Smooth muscle cell of the brain vasculature (primary cell): ENCODE measurements around the gene FSD1.
"Not testable (repeated sequence)": the region's sequence is repeated elsewhere in the genome, so short reads cannot be mapped to it uniquely, and the experiment has no call there.

Experiments
- DNase-seq: peaks from one replicate; pipeline ENCODE4 v3.0.0-alpha.2; 2012; ENCODE audit warnings: low read depth, low spot score

Gene FSD1

DNA sequence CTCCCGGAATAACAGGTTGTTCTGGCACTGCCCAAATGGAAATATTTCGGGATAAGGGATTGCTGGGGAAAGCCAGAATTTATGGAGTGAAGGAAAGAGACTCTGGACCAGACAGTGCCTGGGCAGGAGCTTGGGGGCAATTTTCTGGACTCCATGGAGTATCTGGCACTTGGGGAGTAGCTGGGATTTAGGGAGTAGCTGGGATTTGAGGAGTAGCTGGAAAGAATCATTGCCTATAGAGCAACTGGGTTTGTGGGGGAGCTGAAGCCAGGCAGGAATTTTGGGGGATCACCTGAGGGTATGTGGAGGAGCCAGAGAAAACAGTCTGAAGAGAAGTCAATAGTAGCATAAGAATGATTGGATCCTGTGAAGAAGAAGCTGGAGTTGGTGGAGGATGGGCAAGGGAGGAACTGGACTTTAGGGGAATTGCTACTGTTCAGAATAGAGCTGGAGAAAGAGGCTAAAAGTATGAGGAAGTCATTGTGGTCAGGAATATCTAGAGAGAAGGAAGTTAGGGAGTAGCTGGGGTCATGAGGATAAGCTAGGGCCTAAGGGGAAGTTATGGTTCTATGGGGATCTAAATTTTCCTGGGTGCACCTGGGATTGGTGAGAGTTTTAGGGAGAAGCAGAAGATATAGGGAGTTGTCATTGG lies 14.8 kb downstream of the FSD1 start:
- DNase-seq, result no peak

DNA sequence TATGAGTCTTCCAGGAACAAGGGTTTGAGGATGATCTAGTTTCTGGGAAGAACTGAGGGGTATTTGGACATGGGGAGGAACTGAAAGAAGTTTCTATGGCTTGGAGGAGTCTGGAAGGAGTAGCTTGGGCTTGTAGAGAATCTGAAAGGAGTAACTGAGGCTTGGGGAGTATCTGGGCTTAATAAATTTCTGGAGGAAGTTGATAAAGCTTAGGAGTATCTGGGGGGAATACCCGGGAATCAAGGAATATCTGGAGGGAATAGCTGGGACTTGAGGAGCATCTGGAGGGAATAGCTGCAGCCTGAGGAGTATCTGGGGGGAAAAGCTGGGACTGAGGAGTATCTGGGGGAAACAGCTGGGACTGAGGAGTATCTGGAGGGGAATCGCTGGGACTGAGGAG lies 16.0 kb downstream of the FSD1 start:
- no peak for DNase-seq

DNA sequence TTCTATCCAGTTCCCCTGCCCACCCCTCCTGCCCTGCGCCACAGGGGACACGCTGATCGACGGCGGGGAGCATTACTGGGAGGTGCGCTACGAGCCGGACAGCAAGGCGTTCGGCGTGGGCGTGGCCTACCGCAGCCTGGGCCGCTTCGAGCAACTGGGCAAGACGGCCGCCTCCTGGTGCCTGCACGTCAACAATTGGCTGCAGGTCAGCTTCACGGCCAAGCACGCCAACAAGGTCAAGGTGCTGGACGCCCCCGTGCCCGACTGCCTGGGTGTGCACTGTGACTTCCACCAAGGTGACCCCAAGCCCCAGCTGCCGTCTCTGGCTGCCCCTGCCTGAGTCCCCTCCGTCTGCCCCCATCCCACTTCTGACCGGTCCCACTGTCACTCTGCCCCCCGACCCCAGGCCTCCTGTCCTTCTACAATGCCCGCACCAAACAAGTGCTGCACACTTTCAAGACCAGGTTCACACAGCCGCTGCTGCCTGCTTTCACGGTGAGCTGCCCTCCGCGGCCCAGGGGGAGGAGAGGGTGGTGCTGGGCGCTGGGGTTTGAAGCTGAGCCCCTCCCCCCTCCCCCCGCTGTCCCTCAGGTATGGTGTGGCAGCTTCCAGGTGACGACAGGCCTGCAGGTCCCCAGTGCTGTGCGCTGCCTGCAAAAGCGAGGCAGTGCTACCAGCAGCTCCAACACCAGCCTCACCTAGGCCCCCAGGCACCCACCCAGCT lies 18.7 kb downstream of the FSD1 start:
- DNase-seq, result no peak

DNA sequence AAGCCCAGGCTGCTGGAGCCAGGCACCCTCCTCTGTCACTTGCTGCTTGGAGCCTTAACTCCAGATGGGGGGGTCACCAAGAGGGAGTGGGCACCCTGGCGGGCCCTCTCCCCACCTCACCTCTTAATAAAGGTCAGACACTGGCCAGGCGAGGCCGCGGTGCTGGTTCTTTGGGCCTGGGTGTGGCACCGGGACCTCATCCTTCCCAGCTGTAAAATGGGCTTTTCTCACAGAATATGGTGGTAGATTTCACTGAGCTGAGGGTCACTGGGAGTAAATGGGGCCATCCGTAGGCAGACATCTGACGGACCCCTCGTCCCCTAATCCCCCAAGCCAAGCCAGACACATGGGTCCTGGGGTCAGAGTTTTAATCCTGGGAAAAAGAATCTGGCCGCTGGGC lies 19.3 kb downstream of the FSD1 start:
- DNase-seq, result no peak

DNA sequence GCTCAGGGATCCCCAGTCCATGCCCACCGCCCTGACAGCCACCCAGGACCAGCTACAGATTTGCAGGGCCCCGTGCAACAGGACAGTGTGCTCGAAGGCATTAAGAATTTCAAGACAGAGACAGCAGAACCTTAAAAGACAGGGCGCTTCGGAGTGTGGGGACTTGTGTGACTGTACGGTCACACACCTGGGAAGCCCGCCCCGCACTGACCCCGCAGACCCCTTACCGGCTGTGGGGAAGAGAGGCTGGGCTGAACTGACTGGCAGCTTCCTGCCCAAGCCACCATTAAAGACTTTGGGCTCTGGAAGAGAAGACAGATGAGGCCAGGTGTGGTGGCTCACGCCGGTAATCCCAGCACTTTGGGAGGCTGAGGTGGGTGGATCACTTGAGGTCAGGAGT lies 19.8 kb downstream of the FSD1 start:
- no peak for DNase-seq

DNA sequence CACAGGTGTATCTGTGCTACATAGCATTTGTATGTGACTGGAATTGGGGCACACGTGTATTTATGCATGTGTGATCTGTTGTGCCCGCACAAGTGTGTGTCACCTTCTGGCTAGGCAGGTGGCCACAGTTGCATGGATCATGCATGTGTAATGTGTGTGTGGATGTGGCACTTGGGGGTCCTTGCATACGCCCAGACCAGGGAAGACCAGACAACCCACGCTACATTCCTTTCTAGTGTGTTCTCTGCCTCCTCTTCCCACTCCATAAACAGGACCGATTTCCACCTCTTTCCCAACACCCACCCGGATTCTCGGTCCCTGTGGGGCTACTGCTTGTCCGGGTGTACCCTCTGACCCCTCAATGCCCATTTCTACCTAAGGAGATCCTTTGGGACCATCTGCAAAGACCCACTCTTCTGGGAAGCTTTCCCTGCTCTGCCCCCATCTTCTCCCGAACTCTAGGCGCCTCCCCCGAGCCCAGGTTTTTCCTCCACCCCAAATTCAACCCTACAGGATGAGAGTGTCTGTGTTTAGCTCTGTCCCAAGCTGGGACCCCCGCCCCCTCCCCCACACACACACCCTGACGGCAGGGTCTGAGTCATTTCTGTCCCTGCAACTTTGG lies 21.9 kb downstream of the FSD1 start:
- no peak for DNase-seq

DNA sequence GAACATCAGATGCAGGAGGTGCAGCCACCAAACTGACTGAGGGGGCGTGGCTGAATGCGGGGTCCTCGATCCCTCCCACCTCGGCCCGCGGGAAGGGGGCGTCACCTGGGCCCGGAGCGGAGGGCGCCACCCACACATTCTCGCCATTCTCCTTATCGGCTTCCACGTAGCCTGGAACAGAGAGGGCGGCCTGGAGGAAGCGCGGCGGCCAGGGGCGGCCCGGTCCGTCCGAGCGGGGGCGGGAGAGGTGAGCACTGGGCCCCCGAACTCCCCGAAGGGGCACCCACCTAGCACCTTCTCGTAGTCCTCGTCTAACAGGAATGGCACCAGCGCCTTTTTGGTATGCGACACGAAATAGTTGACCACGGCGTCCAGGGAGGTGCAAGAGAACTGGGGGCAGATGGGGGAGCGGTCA lies 22.4 kb downstream of the FSD1 start:
- DNase-seq, result no peak

DNA sequence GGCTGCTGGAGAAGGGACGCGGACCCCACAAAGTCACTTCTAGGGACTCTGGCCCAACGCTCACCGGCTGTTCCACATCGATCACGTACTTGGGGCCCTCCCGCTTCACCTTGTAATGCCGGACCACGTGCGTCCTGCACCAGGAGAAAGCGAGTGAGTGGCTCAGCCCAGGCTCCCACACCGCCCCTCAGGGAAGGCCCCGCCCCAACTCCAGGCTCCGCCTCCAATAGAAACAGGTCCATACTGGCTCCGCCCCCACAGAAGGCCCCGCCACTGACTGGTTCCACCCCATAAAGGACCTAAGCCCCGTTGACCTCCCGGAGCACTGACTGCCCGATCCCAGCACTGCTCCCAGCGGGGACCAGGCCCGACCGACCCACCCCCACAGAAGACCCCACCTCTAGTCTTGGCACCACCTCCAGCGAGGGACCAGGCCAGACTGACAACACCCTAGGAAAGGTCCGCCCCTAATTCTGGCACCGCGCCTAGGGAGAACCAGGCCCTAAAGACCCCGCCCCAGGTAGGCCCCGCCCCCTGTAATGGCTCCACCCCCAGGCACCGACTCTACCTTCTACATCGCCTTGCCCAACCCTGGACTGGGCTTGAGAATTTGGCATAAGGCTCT lies 23.0 kb downstream of the FSD1 start:
- no peak for DNase-seq

DNA sequence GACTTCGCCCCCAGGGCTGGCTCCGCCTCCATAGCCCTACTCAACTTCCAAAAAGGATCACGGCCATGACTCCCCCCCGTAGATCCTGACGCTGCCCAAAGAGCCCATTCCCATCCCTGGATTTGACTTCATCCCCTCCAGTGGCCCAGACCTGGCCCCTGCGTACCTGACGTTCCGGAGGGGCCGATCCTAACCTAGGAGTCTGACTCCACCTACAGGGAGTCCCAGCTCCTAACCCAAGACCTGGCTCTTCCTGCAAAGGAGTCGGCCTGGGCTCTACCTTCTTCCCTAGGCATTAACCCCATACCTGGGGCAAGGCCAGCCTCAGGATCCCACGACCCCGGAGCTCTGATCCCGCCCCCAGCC lies 23.5 kb downstream of the FSD1 start:
- no peak for DNase-seq

DNA sequence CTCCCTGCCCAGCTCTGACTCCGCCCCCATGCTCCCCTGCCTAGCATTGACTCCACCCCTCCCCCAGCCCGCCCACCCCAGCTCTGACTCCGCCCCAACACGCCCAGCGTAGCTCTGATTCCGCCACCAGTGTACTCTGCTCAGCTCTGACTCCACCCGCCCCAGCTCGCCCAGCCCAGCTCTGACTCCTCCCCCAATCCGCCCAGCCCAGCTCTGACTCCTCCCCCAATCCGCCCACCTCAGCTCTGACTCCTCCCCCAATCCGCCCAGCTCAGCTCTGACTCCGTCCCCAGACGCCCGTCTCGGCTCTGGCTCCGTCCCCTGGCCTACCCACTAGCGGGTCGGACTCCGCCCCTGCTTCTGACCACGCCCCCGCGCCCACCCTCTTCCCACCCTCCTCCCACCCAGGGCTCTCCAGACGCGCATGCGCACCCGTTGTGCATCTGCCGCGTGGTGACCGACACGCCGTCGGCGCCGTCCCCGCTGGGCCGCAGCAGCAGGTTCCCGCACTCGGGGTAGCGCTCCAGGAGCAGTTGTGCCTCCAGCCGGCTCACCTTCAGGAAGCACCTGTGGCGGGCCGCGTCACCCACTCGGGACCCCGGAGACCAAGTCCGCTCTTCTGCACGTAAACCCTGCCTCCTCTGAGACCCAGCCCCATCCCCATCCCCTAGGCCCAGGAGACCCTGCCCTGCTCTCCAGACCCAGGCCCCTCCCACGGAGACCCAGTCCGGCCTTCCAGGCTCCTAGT lies 24.0 kb downstream of the FSD1 start:
- peak; percentile 91 for DNase-seq

DNA sequence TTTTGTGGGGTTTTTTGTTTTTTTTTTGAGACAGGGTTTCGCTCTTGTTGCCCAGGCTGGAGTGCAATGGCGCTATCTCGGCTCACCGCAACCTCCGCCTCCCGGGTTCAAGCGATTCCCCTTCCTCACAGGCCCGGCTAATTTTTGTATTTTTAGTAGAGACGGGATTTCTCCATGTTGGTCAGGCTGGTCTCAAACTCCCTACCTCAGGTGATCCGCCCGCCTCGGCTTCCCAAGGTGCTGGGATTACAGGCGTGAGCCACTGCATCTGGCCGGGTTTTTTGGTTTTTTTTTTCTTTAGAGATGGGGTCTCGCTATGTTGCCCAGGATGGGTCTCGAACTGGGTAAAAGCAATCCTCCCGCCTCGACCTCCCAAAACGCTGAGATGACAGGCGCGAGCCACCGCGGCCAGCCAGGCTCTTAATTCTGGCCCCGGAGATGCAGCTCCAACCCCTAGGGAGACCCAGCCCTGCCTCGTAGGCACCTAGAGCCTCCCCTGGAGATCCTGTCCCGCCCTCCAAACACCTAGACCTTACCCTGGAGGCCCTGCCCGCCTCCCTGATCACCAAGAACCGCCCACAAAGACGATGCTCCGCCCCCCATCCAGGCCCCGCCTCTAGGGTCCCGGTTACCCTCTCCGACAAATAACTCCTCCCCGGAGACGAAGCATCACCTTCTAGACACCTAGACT lies 24.7 kb downstream of the FSD1 start:
- not testable (repeated sequence) for DNase-seq

DNA sequence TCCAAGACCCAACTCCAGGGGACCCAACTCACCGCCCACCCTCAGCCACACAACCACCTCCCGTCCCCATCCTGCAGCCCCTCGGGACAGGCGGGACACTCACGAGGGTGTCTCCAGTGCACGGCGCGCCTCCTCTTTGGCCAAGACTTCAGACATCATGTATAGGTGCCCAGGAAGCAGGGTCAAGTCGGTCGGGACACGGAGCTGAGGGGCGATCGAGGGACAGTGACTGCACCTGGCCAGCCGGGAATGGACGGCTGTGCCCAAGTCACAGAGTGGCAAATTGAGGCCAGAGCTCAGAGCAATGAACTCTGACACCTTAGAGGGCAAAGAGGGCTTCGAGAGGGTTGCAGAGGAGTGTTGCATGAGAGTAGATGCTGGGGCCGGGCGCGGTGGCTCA lies 25.5 kb downstream of the FSD1 start:
- no peak for DNase-seq

DNA sequence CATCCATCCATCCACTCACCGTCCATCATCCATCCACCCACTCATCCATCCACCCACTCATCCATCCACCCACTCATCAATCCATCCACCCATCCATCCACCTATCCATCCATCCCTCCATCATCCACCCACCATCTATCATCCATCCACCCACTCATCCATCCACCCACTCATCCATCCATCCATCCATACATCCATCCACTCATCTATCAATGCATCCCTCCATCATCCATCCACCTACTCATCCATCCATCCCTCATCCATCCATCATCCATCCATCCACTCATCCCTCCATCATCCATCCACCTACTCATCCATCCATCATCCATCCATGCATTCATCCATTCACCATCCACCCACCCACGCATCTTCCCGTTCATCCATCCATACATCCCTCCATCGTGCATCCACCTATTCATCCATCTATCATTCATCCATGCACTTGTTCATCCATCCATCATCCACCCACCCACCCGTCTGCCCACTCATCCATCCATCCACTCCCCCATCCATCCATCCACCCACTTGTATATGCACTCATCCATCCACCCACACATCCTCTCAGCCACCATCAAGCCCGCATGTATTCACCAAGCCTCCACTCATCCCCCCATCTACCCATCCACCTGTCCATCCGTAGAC lies 30.7 kb downstream of the FSD1 start:
- DNase-seq, result no peak

DNA sequence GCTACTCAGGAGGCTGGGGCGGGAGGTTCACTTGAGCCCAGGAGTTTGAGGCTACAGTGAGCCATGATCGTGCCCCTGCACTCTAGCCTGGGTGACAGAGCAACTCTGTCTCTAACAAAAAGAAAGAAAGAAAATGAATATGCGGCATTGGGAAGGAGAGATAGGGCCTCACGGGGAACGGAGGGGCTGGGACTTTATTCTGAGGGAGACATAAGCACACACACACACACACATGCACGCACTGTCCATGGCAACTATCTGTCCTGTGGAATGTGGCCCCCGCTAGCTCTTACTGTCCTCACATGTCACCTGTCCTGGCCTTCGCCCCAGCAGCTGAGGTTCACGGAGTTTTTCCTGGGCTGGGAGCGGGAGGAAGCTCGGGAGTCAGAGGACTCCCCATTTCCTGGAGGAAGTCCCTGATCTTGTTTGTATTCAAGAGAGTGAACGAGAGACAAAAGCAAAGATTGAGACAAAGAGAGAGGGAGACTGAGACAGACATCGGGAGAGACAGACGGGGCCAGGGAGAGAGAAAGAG lies 33.6 kb downstream of the FSD1 start:
- DNase-seq, result no peak

DNA sequence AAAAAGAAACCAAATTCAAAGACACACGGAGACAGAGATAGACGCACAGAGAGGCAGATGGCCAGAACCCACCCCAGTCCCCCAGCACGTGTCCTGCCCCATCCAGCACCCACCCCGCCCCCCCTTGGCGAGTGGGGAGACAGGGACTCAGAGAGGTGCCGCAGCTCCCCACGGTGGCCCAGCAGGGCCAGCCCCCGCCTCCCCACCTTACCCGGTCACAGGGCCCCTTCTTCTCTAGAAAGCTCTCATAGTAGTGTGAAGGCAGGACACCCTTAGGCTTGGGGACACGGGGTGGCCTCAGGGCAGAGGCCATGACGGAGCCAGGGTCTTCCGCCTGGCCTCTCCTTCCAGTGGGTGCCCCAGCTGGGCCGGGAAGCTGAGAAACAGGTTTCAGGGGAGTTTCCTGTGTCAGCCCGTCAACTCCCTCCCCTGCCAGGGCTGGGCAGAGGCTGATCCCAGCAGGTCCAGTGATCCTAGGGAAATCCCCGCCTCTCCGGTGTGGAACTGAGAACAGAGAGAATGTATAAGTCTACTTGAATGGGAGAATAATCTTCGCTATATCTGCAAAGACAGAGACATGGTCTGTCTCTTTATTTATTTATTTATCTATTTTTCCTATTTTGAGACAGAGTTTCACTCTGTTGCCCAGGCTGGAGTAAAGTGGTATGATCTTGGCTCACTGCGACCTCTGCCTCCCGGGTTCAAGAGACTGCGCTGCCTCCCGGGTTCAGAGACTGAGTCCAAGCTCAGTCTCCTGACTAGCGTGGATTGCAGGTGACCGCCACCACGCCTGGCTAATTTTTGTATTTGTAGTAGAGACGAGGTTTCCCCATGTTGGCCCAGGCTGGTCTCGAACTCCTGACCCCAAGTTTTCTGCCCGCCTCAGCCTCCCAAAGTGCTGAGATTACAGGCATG lies 34.3 kb downstream of the FSD1 start, which contains the start of gene STAP2:
STAP2 (minus strand) TSS at position 387 of the 915 bp plus-strand sequence; CDS start at position 313, 74 bp downstream.
- no peak for DNase-seq

DNA sequence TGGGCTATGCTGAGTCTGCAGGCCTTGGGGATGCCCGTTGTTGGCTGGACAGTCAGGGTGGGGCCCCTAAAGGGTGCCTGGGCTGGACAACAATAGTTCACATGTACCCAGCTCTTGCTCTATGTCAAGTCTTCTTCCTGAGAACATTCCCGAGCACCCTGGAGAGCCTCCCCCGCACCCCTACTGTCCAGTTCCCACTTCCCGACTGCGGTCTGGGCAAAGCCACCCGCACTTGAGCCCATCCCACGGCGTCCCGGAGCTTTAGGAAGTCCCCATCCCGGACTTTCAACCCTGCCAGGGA lies 37.9 kb downstream of the FSD1 start:
- no peak for DNase-seq

DNA sequence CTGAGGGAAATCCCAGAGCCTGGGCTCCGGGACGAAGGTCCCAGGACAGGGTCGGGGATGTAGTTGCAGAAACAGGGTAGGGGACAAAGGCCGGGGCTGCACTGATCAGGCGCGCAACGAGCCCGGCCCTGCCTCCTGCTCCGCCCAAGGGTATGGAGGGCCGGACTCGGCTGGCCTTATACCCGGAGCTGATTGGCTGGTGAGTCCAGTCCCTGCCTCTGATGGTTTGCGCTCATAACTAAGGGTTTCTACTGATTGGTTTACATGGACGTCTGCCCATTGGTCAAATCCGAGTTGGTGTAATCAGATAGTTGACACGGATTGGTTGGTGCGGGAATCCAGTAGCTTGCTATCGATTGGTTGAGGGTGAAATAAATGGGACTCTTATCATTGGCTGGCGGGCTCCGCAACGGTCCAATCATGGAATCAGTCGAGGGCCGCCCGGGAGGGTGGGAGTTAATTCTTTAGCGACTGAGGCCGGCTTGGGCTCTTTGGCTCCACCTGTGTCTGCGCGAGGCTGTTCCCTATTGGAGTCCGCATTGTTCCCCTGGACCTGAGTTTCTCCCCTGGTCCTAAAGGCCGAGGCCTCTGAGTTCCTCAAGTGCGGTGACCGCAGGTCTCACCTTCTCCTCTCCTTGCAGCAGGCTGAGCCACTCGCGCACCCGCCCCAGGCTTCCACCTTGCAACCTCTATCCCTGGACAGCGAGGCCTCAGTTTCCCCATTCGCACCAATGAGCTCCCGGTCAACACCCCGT lies 38.4 kb downstream of the FSD1 start:
- DNase-seq, result peak; percentile 100

DNA sequence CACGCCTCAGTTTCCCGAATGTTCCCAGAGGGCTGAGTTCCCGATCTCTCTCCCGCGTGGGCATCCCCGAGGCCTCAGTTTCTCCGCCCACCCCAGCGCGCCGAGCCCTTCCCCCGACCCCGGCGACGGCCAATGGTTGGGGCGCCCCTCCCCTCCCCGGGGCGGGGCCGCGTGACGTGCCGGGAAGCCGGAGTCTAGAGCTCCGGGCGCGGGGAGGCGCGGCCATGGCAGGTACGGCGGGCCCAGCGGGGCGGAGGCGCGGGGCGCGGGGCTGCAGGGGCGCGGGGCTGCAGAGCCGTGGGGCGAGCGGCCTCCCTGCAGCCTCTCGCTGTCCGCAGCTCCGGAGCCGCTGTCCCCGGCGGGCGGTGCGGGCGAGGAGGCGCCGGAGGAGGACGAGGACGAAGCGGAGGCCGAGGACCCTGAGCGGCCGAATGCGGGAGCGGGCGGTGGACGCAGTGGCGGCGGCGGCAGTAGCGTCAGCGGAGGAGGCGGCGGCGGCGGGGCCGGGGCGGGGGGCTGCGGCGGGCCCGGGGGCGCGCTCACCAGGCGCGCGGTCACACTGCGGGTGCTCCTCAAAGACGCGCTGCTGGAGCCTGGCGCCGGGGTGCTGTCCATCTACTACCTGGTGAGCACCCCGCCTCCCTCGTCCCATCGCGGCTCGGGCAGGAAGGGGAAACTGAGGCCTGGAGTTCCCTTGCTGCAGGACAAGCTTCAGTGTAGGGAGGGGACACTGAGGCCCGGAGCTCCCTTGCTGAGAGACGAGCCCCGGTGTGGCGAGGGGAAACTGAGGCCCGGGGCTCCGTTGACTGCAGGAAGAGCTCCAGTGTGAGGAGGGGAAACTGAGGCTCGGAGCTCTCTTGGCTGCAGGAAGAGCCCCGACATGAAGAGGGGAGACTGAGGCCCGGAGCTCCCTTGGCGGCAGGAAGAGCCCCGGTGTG lies 39.2 kb downstream of the FSD1 start, which contains the start of gene MPND:
MPND (plus strand) TSS at position 193 of the 938 bp plus-strand sequence; CDS start at position 225, 32 bp downstream.
- peak; percentile 46 for DNase-seq
